H9 (cell line): ENCODE measurements around the gene HEMGN. TPM values are rescaled to one million over a fixed set of nuclear protein-coding genes. Genes with fewer than 3 reads are reported as not detected.

ENCODE experiments used
- DNase-seq: peaks from one replicate; pipeline ENCODE4 v3.0.0-alpha.2; 2017
- H2AFZ ChIP-seq: one replicate; pipeline ENCODE4 v1.6.1; 2013; ENCODE audit warnings: mild to moderate bottlenecking, low read length, control low read depth, moderate library complexity
- H2AK5ac ChIP-seq: 2 replicates; pipeline ENCODE4 v1.6.1; 2013; ENCODE audit warnings: low read length, control low read depth, mixed read lengths; ENCODE audit not compliant: insufficient read length
- H2BK120ac ChIP-seq: one replicate; pipeline ENCODE4 v1.6.1; 2013; ENCODE audit warnings: low read depth, mild to moderate bottlenecking, low read length, control low read depth, inconsistent platforms; ENCODE audit not compliant: poor library complexity, severe bottlenecking
- H2BK12ac ChIP-seq: 2 replicates; pipeline ENCODE4 v1.6.1; 2013; ENCODE audit warnings: low read length, control low read depth, mixed read lengths, low read depth; ENCODE audit not compliant: insufficient read length
- H2BK15ac ChIP-seq: 2 replicates; pipeline ENCODE4 v1.6.1; 2013; ENCODE audit warnings: low read depth, low read length, control low read depth
- H2BK20ac ChIP-seq: one replicate; pipeline ENCODE4 v1.6.1; 2013; ENCODE audit warnings: low read depth, mild to moderate bottlenecking, low read length, control low read depth, inconsistent platforms; ENCODE audit not compliant: poor library complexity, severe bottlenecking
- H2BK5ac ChIP-seq: 2 replicates; pipeline ENCODE4 v1.6.1; 2013; ENCODE audit warnings: low read length, control low read depth, mixed read lengths; ENCODE audit not compliant: insufficient read length
- H3K14ac ChIP-seq: 2 replicates; pipeline ENCODE4 v1.6.1; 2013; ENCODE audit warnings: low read length, control low read depth; ENCODE audit not compliant: insufficient read depth
- H3K18ac ChIP-seq: 2 replicates; pipeline ENCODE4 v1.6.1; 2013; ENCODE audit warnings: low read depth, mild to moderate bottlenecking, mixed read lengths, low read length, control low read depth; ENCODE audit not compliant: insufficient read length
- H3K23ac ChIP-seq: 2 replicates; pipeline ENCODE4 v1.6.1; 2013; ENCODE audit warnings: low read length, control low read depth, mixed read lengths, low read depth; ENCODE audit not compliant: insufficient read length
- H3K23me2 ChIP-seq: 2 replicates; pipeline ENCODE4 v1.6.1; 2013; ENCODE audit warnings: low read depth, mild to moderate bottlenecking, mixed read lengths, low read length, control low read depth; ENCODE audit not compliant: insufficient read length, poor library complexity, severe bottlenecking
- H3K27ac ChIP-seq: 2 replicates; pipeline ENCODE4 v1.5.1; 2013; ENCODE audit warnings: low read length, control low read depth, mixed read lengths, low read depth; ENCODE audit not compliant: insufficient read length
- H3K27me3 ChIP-seq: 2 replicates; pipeline ENCODE4 v1.6.1; 2013; ENCODE audit warnings: low read length, control low read depth, inconsistent platforms; ENCODE audit not compliant: insufficient read depth
- H3K4ac ChIP-seq: 2 replicates; pipeline ENCODE4 v1.6.1; 2013; ENCODE audit warnings: low read depth, mild to moderate bottlenecking, control low read depth, inconsistent platforms, low read length, moderate library complexity
- H3K4me1 ChIP-seq: 2 replicates; pipeline ENCODE4 v1.6.1; 2013; ENCODE audit warnings: low read length, control low read depth, inconsistent platforms; ENCODE audit not compliant: insufficient read depth
- H3K4me2 ChIP-seq: 2 replicates; pipeline ENCODE4 v1.6.1; 2013; ENCODE audit warnings: low read length, control low read depth, mixed read lengths; ENCODE audit not compliant: insufficient read length, insufficient read depth
- H3K56ac ChIP-seq: 2 replicates; pipeline ENCODE4 v1.6.1; 2013; ENCODE audit warnings: low read depth, mild to moderate bottlenecking, mixed read lengths, low read length, control low read depth; ENCODE audit not compliant: insufficient read length
- H3K79me1 ChIP-seq: 2 replicates; pipeline ENCODE4 v1.6.1; 2013; ENCODE audit warnings: low read depth, mild to moderate bottlenecking, moderate library complexity, low read length, control low read depth, inconsistent platforms; ENCODE audit not compliant: insufficient read depth, poor library complexity, severe bottlenecking
- H3K79me2 ChIP-seq: 2 replicates; pipeline ENCODE4 v1.6.1; 2013; ENCODE audit warnings: low read length, control low read depth, inconsistent platforms; ENCODE audit not compliant: insufficient read depth
- H3K9ac ChIP-seq: 2 replicates; pipeline ENCODE4 v1.6.1; 2013; ENCODE audit warnings: low read length, control low read depth, mixed read lengths; ENCODE audit not compliant: insufficient read length; ENCODE audit errors: extremely low read depth
- H3K9me3 ChIP-seq: one replicate; pipeline ENCODE4 v1.6.1; 2013; ENCODE audit warnings: low read depth, low read length, inconsistent platforms; ENCODE audit not compliant: control insufficient read depth
- H3T11ph ChIP-seq: one replicate; pipeline ENCODE4 v1.6.1; 2013; ENCODE audit warnings: mild to moderate bottlenecking, low read length, control low read depth, inconsistent platforms
- H4K20me1 ChIP-seq: one replicate; pipeline ENCODE4 v1.6.1; 2013; ENCODE audit not compliant: control insufficient read depth, insufficient read length, insufficient read depth
- H4K5ac ChIP-seq: 2 replicates; pipeline ENCODE4 v1.6.1; 2013; ENCODE audit warnings: low read depth, mild to moderate bottlenecking, mixed read lengths, low read length, control low read depth; ENCODE audit not compliant: insufficient read length
- H4K8ac ChIP-seq: replicated peaks from 2 replicates; pipeline ENCODE4 v1.6.1; 2013; ENCODE audit warnings: low read length, control low read depth, mixed read lengths, low read depth; ENCODE audit not compliant: insufficient read length
- H4K91ac ChIP-seq: 2 replicates; pipeline ENCODE4 v1.6.1; 2013; ENCODE audit warnings: low read depth, mild to moderate bottlenecking, moderate library complexity, mixed read lengths, low read length, control low read depth; ENCODE audit not compliant: insufficient read length
- H3K27ac Mint-ChIP-seq, 3 experiments: 2 replicates in 2 of 3; 3 replicates in 1 of 3; pipeline ENCODE4 v1.8.0; 2020 to 2021; ENCODE audit warnings: mixed read lengths in 3 of 3, mild to moderate bottlenecking in 1 of 3, moderate library complexity in 1 of 3
- H3K27me3 Mint-ChIP-seq: 2 replicates; pipeline ENCODE4 v1.8.0; 2021; ENCODE audit warnings: low read depth, mild to moderate bottlenecking, moderate library complexity, mixed read lengths
- H3K36me3 Mint-ChIP-seq, 3 experiments: 2 replicates in 2 of 3; 3 replicates in 1 of 3; pipeline ENCODE4 v1.8.0; 2020 to 2021; ENCODE audit warnings: low read depth in 3 of 3, mixed read lengths in 3 of 3; ENCODE audit not compliant: insufficient read depth in 1 of 3
- H3K4me1 Mint-ChIP-seq, 2 experiments: 2 replicates each; pipeline ENCODE4 v1.8.0; 2020; ENCODE audit warnings: mixed read lengths in 2 of 2
- H3K4me3 Mint-ChIP-seq, 2 experiments: 2 replicates in 1 of 2; 3 replicates in 1 of 2; pipeline ENCODE4 v1.8.0; 2020 to 2021; ENCODE audit warnings: mild to moderate bottlenecking in 2 of 2, mixed read lengths in 2 of 2, moderate library complexity in 1 of 2
- H3K9me3 Mint-ChIP-seq, 2 experiments: 2 replicates in 1 of 2; 3 replicates in 1 of 2; pipeline ENCODE4 v1.8.0; 2020; ENCODE audit warnings: mild to moderate bottlenecking in 2 of 2, mixed read lengths in 2 of 2, moderate library complexity in 1 of 2
- WGBS: extraction: QIAGEN DNeasy Blood & Tissue Kit; methylation state at CpG from one replicate; pipeline ENCODE4 v1.1.7; 2013; ENCODE audit warnings: missing lambda C conversion rate, low lambda C conversion rate, mixed read lengths; ENCODE audit not compliant: insufficient read length; ENCODE audit errors: extremely low coverage; 5-methylcytosine and 5-hydroxymethylcytosine counted together
- total RNA-seq: library from RNA; stranded (reverse); gene quantifications from 2 replicates; pipeline ENCODE4 v1.2.1, GENCODE V29; 2021
- TF ChIP-seq, protein P1 (sequence below): fragments of 200-600 bp; sonication (generic); conservative IDR thresholded peaks from 3 replicates; pipeline ENCODE4 v1.8.0; 2021; ENCODE audit warnings: antibody characterized with exemption, mild to moderate bottlenecking

The HEMGN gene
- total RNA-seq, 1 experiment from 2014 or later, result not detected

DNA sequence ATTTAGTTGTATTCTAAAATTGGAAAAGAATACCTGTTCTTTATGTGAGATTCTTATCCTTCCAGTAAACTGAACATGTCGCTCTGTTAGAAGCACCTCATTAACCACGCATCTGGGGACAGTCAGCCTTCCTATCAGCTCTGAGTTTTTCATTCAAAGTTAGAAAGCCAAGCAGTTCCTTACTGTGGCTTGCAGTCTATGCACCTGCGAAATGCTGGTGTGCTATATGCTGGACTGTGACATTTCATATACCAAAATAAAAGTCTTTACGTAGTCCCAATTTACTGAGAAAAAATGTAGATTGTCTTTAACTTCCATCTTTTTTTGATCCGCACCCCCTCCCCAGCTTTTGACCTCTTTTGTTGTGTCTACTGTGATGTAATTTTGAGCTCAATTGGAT, 49.5 kb upstream of the HEMGN start:
- Mint-ChIP-seq H3K36me3 (peaks cover 0 to 3% (median 0%) of the 10 kb centered on the region in 3 experiments; a peak in 2 of 7 replicates), H3K4me3 (no peak overlapping the region), H3K27me3 (peaks cover 46% of the 10 kb centered on the region), H3K9me3 (peaks cover 3 to 6% of the 10 kb centered on the region in 2 experiments; a peak in 3 of 5 replicates), H3K27ac (no peak overlapping the region), H3K4me1 (peaks cover 0 to 16% of the 10 kb centered on the region in 2 experiments; a peak in 2 of 4 replicates)
- TF ChIP-seq, protein P1, sequence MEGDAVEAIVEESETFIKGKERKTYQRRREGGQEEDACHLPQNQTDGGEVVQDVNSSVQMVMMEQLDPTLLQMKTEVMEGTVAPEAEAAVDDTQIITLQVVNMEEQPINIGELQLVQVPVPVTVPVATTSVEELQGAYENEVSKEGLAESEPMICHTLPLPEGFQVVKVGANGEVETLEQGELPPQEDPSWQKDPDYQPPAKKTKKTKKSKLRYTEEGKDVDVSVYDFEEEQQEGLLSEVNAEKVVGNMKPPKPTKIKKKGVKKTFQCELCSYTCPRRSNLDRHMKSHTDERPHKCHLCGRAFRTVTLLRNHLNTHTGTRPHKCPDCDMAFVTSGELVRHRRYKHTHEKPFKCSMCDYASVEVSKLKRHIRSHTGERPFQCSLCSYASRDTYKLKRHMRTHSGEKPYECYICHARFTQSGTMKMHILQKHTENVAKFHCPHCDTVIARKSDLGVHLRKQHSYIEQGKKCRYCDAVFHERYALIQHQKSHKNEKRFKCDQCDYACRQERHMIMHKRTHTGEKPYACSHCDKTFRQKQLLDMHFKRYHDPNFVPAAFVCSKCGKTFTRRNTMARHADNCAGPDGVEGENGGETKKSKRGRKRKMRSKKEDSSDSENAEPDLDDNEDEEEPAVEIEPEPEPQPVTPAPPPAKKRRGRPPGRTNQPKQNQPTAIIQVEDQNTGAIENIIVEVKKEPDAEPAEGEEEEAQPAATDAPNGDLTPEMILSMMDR, result no peak
- Histone ChIP-seq H4K91ac (no peak overlapping the region), H3K14ac (no peak overlapping the region), H4K8ac (no peak overlapping the region), H3K18ac (no peak overlapping the region), H2BK15ac (no peak overlapping the region), H2AFZ (no peak overlapping the region), H3K56ac (no peak overlapping the region), H2BK5ac (no peak overlapping the region), H3K23me2 (peaks cover 9% of the 10 kb centered on the region), H4K20me1 (peaks cover 2% of the 10 kb centered on the region), H3K79me2 (peaks cover 7% of the 10 kb centered on the region; the same call in 1 of the 2 replicates), H2BK20ac (no peak overlapping the region), H2BK120ac (no peak overlapping the region), H4K5ac (no peak overlapping the region), H3K4me2 (no peak overlapping the region), H3T11ph (no peak overlapping the region), H3K9me3 (no peaks in the 10 kb centered on the region), H3K79me1 (peaks cover 14% of the 10 kb centered on the region), H3K23ac (no peak overlapping the region), H3K9ac (no peak overlapping the region), H3K4ac (no peak overlapping the region), H3K27me3 (peaks cover 13% of the 10 kb centered on the region), H3K27ac (no peak overlapping the region), H2BK12ac (no peak overlapping the region), H3K4me1 (no peaks in the 10 kb centered on the region; the same call in 1 of the 2 replicates), H2AK5ac (no peak overlapping the region)
- WGBS, result no CpG with 5 or more reads among the region's 5 CpGs
- DNase-seq, result no peak
